Adrenal gland (tissue), 12 donors: Measurements from ENCODE around the gene CLK3. TPM values are rescaled to one million over a fixed set of nuclear protein-coding genes. Genes with fewer than 3 reads are reported as not detected.

Source experiments
- DNase-seq, 7 donors: peaks; one replicate each; pipeline ENCODE4 v3.0.0-alpha.2; 2019 to 2020
- H3K27ac ChIP-seq, 5 donors: fragments of 200-600 bp; sonication (generic) in 4 of 5; 1 replicate in 3 of 5; 2 replicates in 2 of 5; pipeline versions ENCODE4 v1.5.1 to v1.8.0; 2016 to 2020; ENCODE audit warnings: mild to moderate bottlenecking in 1 of 5
- H3K27me3 ChIP-seq: fragments of 200-600 bp; 2 replicates; pipeline ENCODE4 v1.8.0; 2021
- H3K36me3 ChIP-seq, 2 donors: fragments of 200-600 bp; replicated peaks in 1 of 2; 1 replicate in 1 of 2; 2 replicates in 1 of 2; pipeline versions ENCODE4 v1.5.1 to v1.8.0; 2018 to 2022
- H3K4me1 ChIP-seq, 2 donors: fragments of 200-600 bp; replicated peaks in 1 of 2; 1 replicate in 1 of 2; 2 replicates in 1 of 2; pipeline versions ENCODE4 v1.5.1 to v1.8.0; 2018 to 2021
- H3K4me3 ChIP-seq, 4 donors: fragments of 200-600 bp; sonication (generic) in 3 of 4; one replicate each; pipeline ENCODE4 v1.5.1; 2016 to 2018
- H3K9me3 ChIP-seq, 3 donors: fragments of 200-600 bp; sonication (generic) in 1 of 3; replicated peaks in 1 of 3; 1 replicate in 2 of 3; 2 replicates in 1 of 3; pipeline versions ENCODE4 v1.5.1 to v1.8.0; 2016 to 2021
- POLR2A ChIP-seq, 2 donors: fragments of 450-650 bp; IDR thresholded peaks; one replicate each; pipeline ENCODE4 v1.6.1; 2017; ENCODE audit warnings: antibody characterized with exemption in 2 of 2, mild to moderate bottlenecking in 2 of 2, moderate library complexity in 1 of 2
- WGBS, 4 donors: extraction: QIAGEN DNeasy Blood & Tissue Kit in 2 of 4; methylation state at CpG; one replicate each; pipeline versions ENCODE4 v1.1.5 to v1.1.7; 2013 to 2017; 5-methylcytosine and 5-hydroxymethylcytosine counted together
- intact Hi-C, 2 donors: fragments of 100-400 bp; cut with DNase I; formaldehyde crosslinking; loops; one replicate each; pipeline versions ENCODE4 v1.14.1 to v1.15.0; 2022 to 2023
- polyA plus RNA-seq, 3 donors: library from polyadenylated mRNA; stranded (reverse); fragments of 200-250 nt in 2 of 3; fragments of 350-450 nt in 1 of 3; fragmentation: Illumina TruSeq in 1 of 3; extraction: RNeasy Lipid Tissue Mini Kit (QIAGEN cat#74804) in 1 of 3; gene quantifications; one replicate each; pipeline ENCODE4 v1.2.3, GENCODE V29; 2013 to 2014
- total RNA-seq, 9 donors: library from RNA; depleted of rRNA in 4 of 9; stranded (reverse); fragments of >200 nt in 4 of 9; fragments of 120-200 nt in 1 of 9; fragmentation: NEBNext Ultra II Directional in 1 of 9; extraction: Animal tissue kit (Norgen Biotek cat#: 25700) in 1 of 9; gene quantifications; one replicate each; pipeline versions ENCODE4 v1.1.0 to v1.2.4, GENCODE V29; 2013 to 2023
- TF ChIP-seq, protein P1 (sequence below), 6 experiments: fragments of 450-650 bp in 4 of 6; fragments of 200-600 bp in 2 of 6; sonication (generic) in 1 of 6; IDR thresholded peaks; 1 replicate in 5 of 6; 2 replicates in 1 of 6; pipeline versions ENCODE4 v1.5.1 to v1.8.0; 2016 to 2021; ENCODE audit warnings: antibody characterized with exemption in 6 of 6, mild to moderate bottlenecking in 2 of 6, moderate library complexity in 1 of 6
- donor health status: healthy with polysubstance abuse.
- donor health status: Bipolar disorder and iron deficiency.
- donor health status: DM: yes; HTN: yes; CAD: no.
- donor health status: DM: no; HTN: no; CAD: no.
- donor health status: DM: no; HTN: no; CAD: no.
- donor health status: DM: yes; HTN: yes; CAD: no.

CLK3 gene
- total and polyA plus RNA-seq, 12 donors, result 26.2 to 160 (median 66.1) TPM

DNA sequence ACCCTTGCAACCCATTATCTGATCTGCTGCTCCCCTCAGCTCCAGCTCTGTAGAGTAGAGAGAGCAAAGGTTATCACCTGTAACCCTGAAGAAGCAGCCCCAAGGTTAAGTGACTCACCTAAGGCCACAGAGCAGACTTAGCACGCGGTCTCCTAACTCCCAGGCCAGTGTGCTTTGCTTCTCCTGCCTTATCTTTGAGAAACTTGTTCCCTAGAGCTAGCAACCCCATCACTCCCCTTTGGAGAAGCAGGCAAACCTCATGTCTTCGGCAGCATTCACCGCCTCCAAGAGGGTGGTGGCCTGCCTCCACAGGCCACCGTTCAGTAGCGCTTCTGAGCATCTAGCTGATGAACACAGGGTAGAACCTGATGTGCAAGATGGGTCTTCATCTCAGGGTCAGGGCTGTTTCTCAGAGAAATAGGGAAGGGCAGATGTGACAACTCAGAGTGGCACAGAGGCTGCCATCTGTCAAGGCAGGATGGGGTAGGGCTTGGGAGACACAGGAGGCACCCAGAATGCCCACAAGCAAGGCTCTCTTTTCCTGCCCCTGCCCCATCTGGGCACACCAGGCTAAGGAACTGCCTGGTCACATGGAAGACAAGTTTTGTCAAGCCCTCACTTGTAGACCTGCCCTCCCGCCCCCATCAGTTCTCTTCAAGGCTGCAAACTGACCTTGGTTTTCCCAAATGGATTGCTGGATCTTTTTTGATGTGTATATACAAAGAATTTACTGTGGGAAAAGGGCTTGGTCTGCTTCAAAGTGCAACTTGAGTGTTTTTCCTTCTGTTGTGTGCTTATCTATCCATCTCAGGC is 34.9 kb upstream of the CLK3 start:
- no peak for DNase-seq
- intact Hi-C loops, result no loop called here
- no peak for TF ChIP-seq POLR2A (IDR thresholded peaks at IDR 0.05)
- TF ChIP-seq, protein P1, sequence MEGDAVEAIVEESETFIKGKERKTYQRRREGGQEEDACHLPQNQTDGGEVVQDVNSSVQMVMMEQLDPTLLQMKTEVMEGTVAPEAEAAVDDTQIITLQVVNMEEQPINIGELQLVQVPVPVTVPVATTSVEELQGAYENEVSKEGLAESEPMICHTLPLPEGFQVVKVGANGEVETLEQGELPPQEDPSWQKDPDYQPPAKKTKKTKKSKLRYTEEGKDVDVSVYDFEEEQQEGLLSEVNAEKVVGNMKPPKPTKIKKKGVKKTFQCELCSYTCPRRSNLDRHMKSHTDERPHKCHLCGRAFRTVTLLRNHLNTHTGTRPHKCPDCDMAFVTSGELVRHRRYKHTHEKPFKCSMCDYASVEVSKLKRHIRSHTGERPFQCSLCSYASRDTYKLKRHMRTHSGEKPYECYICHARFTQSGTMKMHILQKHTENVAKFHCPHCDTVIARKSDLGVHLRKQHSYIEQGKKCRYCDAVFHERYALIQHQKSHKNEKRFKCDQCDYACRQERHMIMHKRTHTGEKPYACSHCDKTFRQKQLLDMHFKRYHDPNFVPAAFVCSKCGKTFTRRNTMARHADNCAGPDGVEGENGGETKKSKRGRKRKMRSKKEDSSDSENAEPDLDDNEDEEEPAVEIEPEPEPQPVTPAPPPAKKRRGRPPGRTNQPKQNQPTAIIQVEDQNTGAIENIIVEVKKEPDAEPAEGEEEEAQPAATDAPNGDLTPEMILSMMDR (IDR thresholded peaks at IDR 0.05), result no peak
- H3K4me3 ChIP-seq, result no peak overlapping the region
- no peaks in the 10 kb centered on the region for H3K36me3 ChIP-seq
- 79 to 84% (median 80%) methylated on average over 7 of the region's 7 CpGs for WGBS, 4 donors
- no peak overlapping the region for H3K27ac ChIP-seq
- peaks cover 3 to 14% of the 10 kb centered on the region in 2 donors for H3K4me1 ChIP-seq
- H3K27me3 ChIP-seq, result no peaks in the 10 kb centered on the region
- H3K9me3 ChIP-seq, result no peaks in the 10 kb centered on the region

DNA sequence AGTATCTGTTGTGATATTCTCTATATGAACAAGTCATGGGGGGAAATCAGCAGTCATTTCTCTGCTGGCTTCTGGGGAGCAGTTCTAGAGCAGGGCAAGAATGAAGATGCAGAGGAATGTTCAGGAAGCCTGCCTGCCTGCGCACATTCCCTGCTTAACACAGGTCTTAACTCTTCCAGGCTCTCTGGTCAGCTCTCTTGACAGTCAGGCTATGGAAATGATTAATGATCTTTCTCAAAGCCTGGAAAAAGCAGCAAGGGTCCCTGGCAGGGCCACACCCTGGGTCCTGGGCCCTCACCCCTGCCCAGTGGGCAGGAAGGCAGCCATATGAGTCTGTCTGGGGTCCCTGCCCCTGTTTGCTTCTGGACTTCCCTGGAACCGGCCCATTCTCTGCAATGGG is 31.4 kb upstream of the CLK3 start:
- H3K27ac ChIP-seq, result no peak overlapping the region
- H3K27me3 ChIP-seq, result no peaks in the 10 kb centered on the region
- H3K4me3 ChIP-seq, result no peak overlapping the region
- H3K9me3 ChIP-seq, result no peaks in the 10 kb centered on the region
- no peak for DNase-seq
- WGBS, 4 donors, result 76 to 81% (median 78%) methylated on average over 2 of the region's 2 CpGs
- TF ChIP-seq POLR2A (IDR thresholded peaks at IDR 0.05), result no peak
- TF ChIP-seq, protein P1 (IDR thresholded peaks at IDR 0.05), result no peak
- H3K36me3 ChIP-seq, result no peaks in the 10 kb centered on the region
- peaks cover 3 to 14% of the 10 kb centered on the region in 2 donors for H3K4me1 ChIP-seq
- intact Hi-C loops, result no loop called here

DNA sequence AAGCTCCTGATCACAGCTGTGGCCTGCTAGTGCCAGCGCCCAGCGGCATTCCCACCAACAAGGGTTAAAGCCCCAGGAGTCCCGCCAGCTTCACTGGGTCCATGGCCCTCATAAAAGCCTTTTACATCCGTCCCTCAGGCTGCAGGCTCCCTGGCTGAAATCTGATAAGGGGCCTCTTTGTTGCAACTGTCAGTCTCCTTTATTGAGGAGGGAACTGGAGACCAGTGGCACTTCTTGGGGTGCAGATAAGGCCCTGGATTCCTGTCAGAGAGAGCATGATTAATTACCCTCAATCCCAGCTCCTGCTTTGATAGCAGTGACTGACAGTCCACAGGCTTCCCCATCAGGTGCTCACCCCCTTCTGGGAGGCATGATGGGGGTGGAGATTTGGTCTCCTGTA is 30.9 kb upstream of the CLK3 start:
- Histone ChIP-seq H3K36me3 (no peaks in the 10 kb centered on the region), H3K4me3 (no peak overlapping the region), H3K4me1 (peaks cover 3 to 14% of the 10 kb centered on the region in 2 donors), H3K9me3 (no peaks in the 10 kb centered on the region), H3K27me3 (no peaks in the 10 kb centered on the region), H3K27ac (no peak overlapping the region)
- intact Hi-C loops, result no loop called here
- TF ChIP-seq, protein P1 (IDR thresholded peaks at IDR 0.05), result no peak
- no peak for TF ChIP-seq POLR2A (IDR thresholded peaks at IDR 0.05)
- 74 to 89% (median 84%) methylated on average over 4 of the region's 4 CpGs for WGBS, 4 donors
- DNase-seq, result no peak

DNA sequence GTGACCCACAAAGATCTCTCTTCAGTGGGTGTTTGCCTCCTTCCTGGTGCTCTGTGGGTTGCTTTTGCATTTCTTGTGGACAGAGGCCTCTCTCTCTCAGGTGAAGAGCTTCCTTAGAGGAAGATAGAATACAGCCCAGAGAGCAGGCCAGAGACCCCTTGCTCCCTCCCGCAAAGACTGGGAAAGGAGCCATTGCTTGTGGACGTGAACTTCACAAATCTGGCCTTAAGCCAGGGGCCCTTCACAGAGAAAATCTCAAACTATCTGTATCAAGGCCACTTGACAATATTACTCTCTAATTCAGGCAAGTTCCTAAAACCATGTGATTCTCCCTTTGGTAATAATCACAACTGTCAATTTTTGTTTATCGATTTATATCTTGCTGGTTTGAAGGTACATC is 30.4 kb upstream of the CLK3 start:
- H3K27me3 ChIP-seq, result no peaks in the 10 kb centered on the region
- peak in 1 of 7 donors; percentile 49 for DNase-seq
- peaks cover 0 to 3% of the 10 kb centered on the region in 2 donors for H3K36me3 ChIP-seq
- H3K9me3 ChIP-seq, result no peaks in the 10 kb centered on the region
- TF ChIP-seq, protein P1 (IDR thresholded peaks at IDR 0.05), result no peak
- no peak for TF ChIP-seq POLR2A (IDR thresholded peaks at IDR 0.05)
- 26 to 36% (median 35%) methylated on average over 3 of the region's 3 CpGs for WGBS, 4 donors
- intact Hi-C loops, result no loop called here
- no peak overlapping the region for H3K27ac ChIP-seq
- peaks cover 3 to 14% of the 10 kb centered on the region in 2 donors for H3K4me1 ChIP-seq
- H3K4me3 ChIP-seq, result no peak overlapping the region
